B cell (primary cell): Measurements from ENCODE around the gene PCGF2.

Experiments used
- CTCF ChIP-seq: fragments of 200-600 bp; IDR thresholded peaks from one replicate; pipeline ENCODE4 v1.8.0; 2022; ENCODE audit warnings: antibody characterized with exemption, mild to moderate bottlenecking
- EZH2 ChIP-seq: IDR thresholded peaks from 2 replicates; pipeline ENCODE4 v1.6.1; 2012; ENCODE audit warnings: borderline replicate concordance, low read depth, mild to moderate bottlenecking, moderate library complexity, low read length; ENCODE audit not compliant: insufficient read depth, poor library complexity, severe bottlenecking

- TF ChIP-seq CTCF (no peak), EZH2 (no peak)
Observed at GRCh38 chr17:38721802-38722201, 26.3 kb downstream of the PCGF2 start.
